Caco-2 (cell line): ENCODE data around the gene MCMBP. TPM values are rescaled to one million over a fixed set of nuclear protein-coding genes. Genes with fewer than 3 reads are reported as not detected.

Source experiments
- BruUV-seq: library from RNA; stranded (reverse); fragments of 400-500 nt; replicated peaks from 2 replicates; lab custom pipeline; 2021; lab: Mats Ljungman, UMichigan
- CTCF ChIA-PET: fragments of 300-600 bp; sonication (Branson Sonifier 250); formaldehyde crosslinking; loops from one replicate; lab custom pipeline; 2022; ENCODE audit warnings: antibody characterized with exemption; lab: Charles Lee
- POLR2A ChIA-PET: fragments of 300-600 bp; sonication (Branson Sonifier 250); formaldehyde crosslinking; loops from one replicate; lab custom pipeline; 2022; ENCODE audit warnings: antibody characterized with exemption; lab: Charles Lee
- DNase-seq, 2 experiments: peaks; one replicate each; pipeline versions ENCODE4 v3.0.0 to v3.0.0-alpha.2; 2020 to 2022
- H3K27me3 ChIP-seq: replicated peaks from 2 replicates; pipeline ENCODE4 v1.6.0; 2011; ENCODE audit warnings: low read length; ENCODE audit not compliant: control insufficient read depth, insufficient read depth
- H3K36me3 ChIP-seq: 2 replicates; pipeline ENCODE4 v1.5.1; 2011; ENCODE audit warnings: low read length; ENCODE audit not compliant: control insufficient read depth, insufficient read depth
- H3K4me1 ChIP-seq: fragments of 250-450 bp; sonication (Bioruptor Pico); 2 replicates; pipeline ENCODE4 v1.5.1; 2020; ENCODE audit warnings: mild to moderate bottlenecking
- H3K4me3 ChIP-seq: 2 replicates; pipeline ENCODE4 v1.5.1; 2011; ENCODE audit warnings: low read depth, mild to moderate bottlenecking, control low read depth, low read length
- H3K9me3 ChIP-seq: fragments of 250-450 bp; sonication (Bioruptor Pico); 2 replicates; pipeline ENCODE4 v1.5.1; 2020; ENCODE audit warnings: mild to moderate bottlenecking, moderate library complexity
- H3K27ac Mint-ChIP-seq: one replicate; pipeline ENCODE4 v1.8.0; 2022; ENCODE audit warnings: mixed read lengths; ENCODE audit not compliant: unreplicated experiment
- H3K27me3 Mint-ChIP-seq: one replicate; pipeline ENCODE4 v1.8.0; 2022; ENCODE audit warnings: mixed read lengths; ENCODE audit not compliant: insufficient read depth, unreplicated experiment
- H3K36me3 Mint-ChIP-seq: one replicate; pipeline ENCODE4 v1.8.0; 2022; ENCODE audit warnings: mild to moderate bottlenecking, mixed read lengths; ENCODE audit not compliant: insufficient read depth, unreplicated experiment
- H3K4me1 Mint-ChIP-seq: one replicate; pipeline ENCODE4 v1.8.0; 2022; ENCODE audit warnings: low read depth, mixed read lengths; ENCODE audit not compliant: unreplicated experiment
- H3K4me3 Mint-ChIP-seq: one replicate; pipeline ENCODE4 v1.8.0; 2022; ENCODE audit warnings: mild to moderate bottlenecking, moderate library complexity, mixed read lengths; ENCODE audit not compliant: unreplicated experiment
- H3K9me3 Mint-ChIP-seq: one replicate; pipeline ENCODE4 v1.8.0; 2022; ENCODE audit warnings: mixed read lengths; ENCODE audit not compliant: unreplicated experiment
- intact Hi-C: fragments of 100-400 bp; cut with micrococcal nuclease; formaldehyde crosslinking; loops from one replicate; pipeline ENCODE4 v1.10.0; 2022; ENCODE audit not compliant: unreplicated experiment
- total RNA-seq: library from RNA; stranded (reverse); gene quantifications from 2 replicates; pipeline ENCODE4 v1.2.3, GENCODE V29; 2022
- TF ChIP-seq, protein P1 (sequence below), 2 experiments: fragments of 200-600 bp in 1 of 2; IDR thresholded peaks; 1 replicate in 1 of 2; 2 replicates in 1 of 2; pipeline versions ENCODE4 v1.5.1 to v1.8.0; 2011 to 2022; ENCODE audit warnings: antibody characterized with exemption in 1 of 2, control low read depth in 1 of 2, inconsistent platforms in 1 of 2, low read depth in 1 of 2, low read length in 1 of 2, mild to moderate bottlenecking in 1 of 2, moderate library complexity in 1 of 2; ENCODE audit not compliant: insufficient read depth in 1 of 2, severe bottlenecking in 1 of 2, unreplicated experiment in 1 of 2

MCMBP gene
- total RNA-seq, 1 experiment from 2014 or later: 88.4 TPM

- CTCF ChIA-PET: no interaction called here
- no peak overlapping the region for H3K27ac Mint-ChIP-seq
- peaks cover 7% of the 10 kb centered on the region for H3K4me1 Mint-ChIP-seq
- TF ChIP-seq, protein P1, sequence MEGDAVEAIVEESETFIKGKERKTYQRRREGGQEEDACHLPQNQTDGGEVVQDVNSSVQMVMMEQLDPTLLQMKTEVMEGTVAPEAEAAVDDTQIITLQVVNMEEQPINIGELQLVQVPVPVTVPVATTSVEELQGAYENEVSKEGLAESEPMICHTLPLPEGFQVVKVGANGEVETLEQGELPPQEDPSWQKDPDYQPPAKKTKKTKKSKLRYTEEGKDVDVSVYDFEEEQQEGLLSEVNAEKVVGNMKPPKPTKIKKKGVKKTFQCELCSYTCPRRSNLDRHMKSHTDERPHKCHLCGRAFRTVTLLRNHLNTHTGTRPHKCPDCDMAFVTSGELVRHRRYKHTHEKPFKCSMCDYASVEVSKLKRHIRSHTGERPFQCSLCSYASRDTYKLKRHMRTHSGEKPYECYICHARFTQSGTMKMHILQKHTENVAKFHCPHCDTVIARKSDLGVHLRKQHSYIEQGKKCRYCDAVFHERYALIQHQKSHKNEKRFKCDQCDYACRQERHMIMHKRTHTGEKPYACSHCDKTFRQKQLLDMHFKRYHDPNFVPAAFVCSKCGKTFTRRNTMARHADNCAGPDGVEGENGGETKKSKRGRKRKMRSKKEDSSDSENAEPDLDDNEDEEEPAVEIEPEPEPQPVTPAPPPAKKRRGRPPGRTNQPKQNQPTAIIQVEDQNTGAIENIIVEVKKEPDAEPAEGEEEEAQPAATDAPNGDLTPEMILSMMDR (IDR thresholded peaks at IDR 0.05; ENCODE audit: insufficient read depth in 1 of 2, low read depth in 1 of 2, low read length in 1 of 2, severe bottlenecking in 1 of 2, unreplicated experiment in 1 of 2): no peak
- no peak overlapping the region for H3K4me3 Mint-ChIP-seq
- no peaks in the 10 kb centered on the region for H3K9me3 Mint-ChIP-seq
- Histone ChIP-seq H3K36me3 (peaks cover 2% of the 10 kb centered on the region), H3K9me3 (no peaks in the 10 kb centered on the region), H3K27me3 (no peaks in the 10 kb centered on the region), H3K4me1 (peaks cover 18% of the 10 kb centered on the region), H3K4me3 (no peak overlapping the region)
- POLR2A ChIA-PET: no interaction called here
- BruUV-seq: no TSS peak
- H3K36me3 Mint-ChIP-seq: peaks cover 90% of the 10 kb centered on the region
- H3K27me3 Mint-ChIP-seq: no peaks in the 10 kb centered on the region
- intact Hi-C loops: no loop called here
- no peak for DNase-seq
Observed at GRCh38 chr10:119845656-119846055, 27.0 kb downstream of the MCMBP start.

DNA sequence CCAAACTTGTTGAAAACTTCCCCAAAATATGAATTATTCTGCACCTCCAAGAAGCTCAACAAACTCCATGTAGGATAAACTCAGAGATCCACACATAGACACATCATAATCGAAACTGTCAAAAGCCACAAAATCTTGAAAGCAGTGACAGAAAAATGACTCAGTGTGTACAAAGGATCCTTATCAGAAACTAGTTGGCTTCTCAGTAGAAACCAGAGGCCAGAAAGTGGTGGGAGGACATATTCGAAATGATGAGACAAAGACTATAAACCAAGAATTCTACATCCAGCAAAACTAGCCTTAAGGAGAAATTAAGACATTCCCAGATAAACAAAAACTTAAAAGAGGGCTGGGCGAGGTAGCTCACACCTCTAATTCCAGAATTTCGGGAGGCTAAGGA lies 38.5 kb downstream of the MCMBP start:
- H3K36me3 Mint-ChIP-seq: peaks cover 100% of the 10 kb centered on the region
- H3K4me1 Mint-ChIP-seq: peaks cover 19% of the 10 kb centered on the region
- TF ChIP-seq, protein P1 (IDR thresholded peaks at IDR 0.05; ENCODE audit: insufficient read depth in 1 of 2, low read depth in 1 of 2, low read length in 1 of 2, severe bottlenecking in 1 of 2, unreplicated experiment in 1 of 2): no peak
- H3K4me3 Mint-ChIP-seq: no peak overlapping the region
- POLR2A ChIA-PET: no interaction called here
- CTCF ChIA-PET: no interaction called here
- H3K27ac Mint-ChIP-seq: peak overlapping the region; percentile 62
- H3K27me3 Mint-ChIP-seq: no peaks in the 10 kb centered on the region
- Histone ChIP-seq H3K27me3 (no peaks in the 10 kb centered on the region), H3K4me3 (no peak overlapping the region), H3K36me3 (peaks cover 1% of the 10 kb centered on the region), H3K9me3 (no peaks in the 10 kb centered on the region), H3K4me1 (no peaks in the 10 kb centered on the region; the same call in 1 of the 2 replicates)
- BruUV-seq: no TSS peak
- intact Hi-C loops: no loop called here
- no peaks in the 10 kb centered on the region for H3K9me3 Mint-ChIP-seq
- DNase-seq: no peak

GRCh38 chr10:119832951-119833350 lies 39.7 kb downstream of the MCMBP start:
- no peaks in the 10 kb centered on the region for H3K27me3 Mint-ChIP-seq
- H3K9me3 Mint-ChIP-seq: no peaks in the 10 kb centered on the region
- TF ChIP-seq, protein P1 (IDR thresholded peaks at IDR 0.05; ENCODE audit: insufficient read depth in 1 of 2, low read depth in 1 of 2, low read length in 1 of 2, severe bottlenecking in 1 of 2, unreplicated experiment in 1 of 2): no peak
- Histone ChIP-seq H3K4me1 (no peaks in the 10 kb centered on the region; the same call in 1 of the 2 replicates), H3K36me3 (peaks cover 1% of the 10 kb centered on the region), H3K27me3 (no peaks in the 10 kb centered on the region), H3K4me3 (no peak overlapping the region), H3K9me3 (no peaks in the 10 kb centered on the region)
- H3K4me3 Mint-ChIP-seq: no peak overlapping the region
- ChIA-PET POLR2A (no interaction called here), CTCF (interaction anchor here (2.2 kb wide), 1 partner anchor 83 kb away, joined by 6 read pairs; no protein-coding TSS in a partner anchor)
- BruUV-seq: no TSS peak
- intact Hi-C loops: loop anchor here (2.0 kb wide), 1 partner anchor 146 kb away; no protein-coding TSS in a partner anchor
- DNase-seq: no peak
- H3K36me3 Mint-ChIP-seq: peaks cover 93% of the 10 kb centered on the region
- peaks cover 19% of the 10 kb centered on the region for H3K4me1 Mint-ChIP-seq
- H3K27ac Mint-ChIP-seq: peak overlapping the region; percentile 62
